HEK293 (cell line): ENCODE measurements around the gene TPD52L1.

Experiments
- CTCF ChIA-PET: fragments of 350-600 bp; formaldehyde crosslinking; extraction: SDS; loops from one replicate; lab custom pipeline; 2021; ENCODE audit warnings: antibody characterized with exemption; lab: Yijun Ruan, JAX
- POLR2A ChIA-PET: fragments of 300-600 bp; formaldehyde crosslinking; extraction: SDS; loops from one replicate; lab custom pipeline; 2020; ENCODE audit warnings: antibody characterized with exemption, inconsistent platforms; lab: Yijun Ruan, JAX
- H3K27ac ChIP-seq: fragments of 200-500 bp; sonication (Bioruptor generic); 2 replicates; pipeline ENCODE4 v1.5.1; 2014; ENCODE audit warnings: low read depth, low read length, control low read depth, inconsistent platforms; ENCODE audit errors: extremely low read depth
- H3K36me3 ChIP-seq, 2 experiments: fragments of 200-500 bp in 1 of 2; sonication (Bioruptor generic) in 1 of 2; 1 replicate in 1 of 2; 2 replicates in 1 of 2; pipeline ENCODE4 v1.5.1; 2014 to 2017; ENCODE audit warnings: inconsistent platforms in 2 of 2, low read length in 2 of 2; ENCODE audit not compliant: control insufficient read depth in 2 of 2, insufficient read depth in 1 of 2
- H3K4me1 ChIP-seq: fragments of 200-500 bp; sonication (Bioruptor generic); 2 replicates; pipeline ENCODE4 v1.5.1; 2014; ENCODE audit warnings: mild to moderate bottlenecking, low read length, inconsistent platforms; ENCODE audit not compliant: control insufficient read depth, insufficient read depth
- H3K4me3 ChIP-seq: 2 replicates; pipeline ENCODE4 v1.5.1; 2011; ENCODE audit warnings: low read depth, mild to moderate bottlenecking, control low read depth, low read length, moderate library complexity
- H3K9me3 ChIP-seq: fragments of 200-500 bp; sonication (Bioruptor generic); 2 replicates; pipeline ENCODE4 v1.5.1; 2014; ENCODE audit warnings: low read depth, low read length, inconsistent platforms; ENCODE audit not compliant: control insufficient read depth, insufficient read depth
- OSR2 ChIP-seq: fragments of 450-650 bp; formaldehyde crosslinking; IDR thresholded peaks from 2 replicates; pipeline ENCODE4 v1.5.1; 2016; ENCODE audit warnings: missing biosample characterization, missing genetic modification characterization
- PRDM1 ChIP-seq: fragments of 450-650 bp; formaldehyde crosslinking; IDR thresholded peaks from 2 replicates; pipeline ENCODE4; 2016; ENCODE audit warnings: missing biosample characterization, missing genetic modification characterization
- SP2 ChIP-seq: fragments of 450-650 bp; formaldehyde crosslinking; IDR thresholded peaks from 2 replicates; pipeline ENCODE4 v1.5.1; 2016; ENCODE audit warnings: missing biosample characterization, missing genetic modification characterization
- SP7 ChIP-seq: fragments of 450-650 bp; formaldehyde crosslinking; IDR thresholded peaks from 2 replicates; pipeline ENCODE4 v1.5.1; 2016; ENCODE audit warnings: missing biosample characterization, missing genetic modification characterization
- YY1 ChIP-seq: fragments of 450-650 bp; formaldehyde crosslinking; IDR thresholded peaks from 2 replicates; pipeline ENCODE4 v1.5.1; 2018; ENCODE audit warnings: missing biosample characterization, missing genetic modification characterization
- ZEB2 ChIP-seq: fragments of 450-650 bp; formaldehyde crosslinking; IDR thresholded peaks from 2 replicates; pipeline ENCODE4 v1.5.1; 2016; ENCODE audit warnings: missing biosample characterization, missing genetic modification characterization
- ZFP69B ChIP-seq: fragments of 450-650 bp; formaldehyde crosslinking; IDR thresholded peaks from 2 replicates; pipeline ENCODE4 v1.5.1; 2016; ENCODE audit warnings: missing biosample characterization, missing genetic modification characterization
- ZNF169 ChIP-seq: fragments of 450-650 bp; formaldehyde crosslinking; IDR thresholded peaks from 2 replicates; pipeline ENCODE4 v1.5.1; 2016; ENCODE audit warnings: missing biosample characterization, missing genetic modification characterization
- ZNF174 ChIP-seq: fragments of 450-650 bp; formaldehyde crosslinking; IDR thresholded peaks from 2 replicates; pipeline ENCODE4 v1.5.0; 2017; ENCODE audit warnings: missing biosample characterization, mild to moderate bottlenecking, missing genetic modification characterization
- ZNF2 ChIP-seq: fragments of 450-650 bp; formaldehyde crosslinking; IDR thresholded peaks from 2 replicates; pipeline ENCODE4 v1.5.1; 2016; ENCODE audit warnings: missing biosample characterization, missing genetic modification characterization
- ZNF202 ChIP-seq: fragments of 450-650 bp; formaldehyde crosslinking; IDR thresholded peaks from 2 replicates; pipeline ENCODE4 v1.5.1; 2016; ENCODE audit warnings: missing biosample characterization, missing genetic modification characterization, borderline replicate concordance
- ZNF266 ChIP-seq: fragments of 450-650 bp; formaldehyde crosslinking; IDR thresholded peaks from 2 replicates; pipeline ENCODE4 v1.5.1; 2016; ENCODE audit warnings: missing biosample characterization, missing genetic modification characterization, low read depth
- ZNF311 ChIP-seq: fragments of 450-650 bp; formaldehyde crosslinking; IDR thresholded peaks from 2 replicates; pipeline ENCODE4 v1.5.1; 2017; ENCODE audit warnings: missing biosample characterization, missing genetic modification characterization, borderline replicate concordance
- ZNF350 ChIP-seq: fragments of 450-650 bp; formaldehyde crosslinking; IDR thresholded peaks from 2 replicates; pipeline ENCODE4 v1.5.0; 2017; ENCODE audit warnings: missing biosample characterization, mild to moderate bottlenecking, missing genetic modification characterization
- ZNF549 ChIP-seq: fragments of 450-650 bp; IDR thresholded peaks from 2 replicates; pipeline ENCODE4 v1.5.1; 2018; ENCODE audit warnings: missing biosample characterization, missing genetic modification characterization, mild to moderate bottlenecking, inconsistent platforms, moderate library complexity
- ZNF623 ChIP-seq: fragments of 450-650 bp; formaldehyde crosslinking; IDR thresholded peaks from 2 replicates; pipeline ENCODE4 v1.5.1; 2016; ENCODE audit warnings: missing biosample characterization, missing genetic modification characterization
- ZNF654 ChIP-seq: fragments of 450-650 bp; formaldehyde crosslinking; IDR thresholded peaks from 2 replicates; pipeline ENCODE4 v1.5.1; 2016; ENCODE audit warnings: low read depth, missing biosample characterization, missing genetic modification characterization
- ZNF747 ChIP-seq: fragments of 450-650 bp; formaldehyde crosslinking; IDR thresholded peaks from 2 replicates; pipeline ENCODE4 v1.5.1; 2016; ENCODE audit warnings: missing biosample characterization, missing genetic modification characterization
- ZSCAN23 ChIP-seq: fragments of 450-650 bp; formaldehyde crosslinking; IDR thresholded peaks from 2 replicates; pipeline ENCODE4 v1.5.1; 2016; ENCODE audit warnings: missing biosample characterization, missing genetic modification characterization
- TF ChIP-seq, protein P1 (sequence below): fragments of 450-650 bp; formaldehyde crosslinking; IDR thresholded peaks from 2 replicates; pipeline ENCODE4 v1.5.1; 2017; ENCODE audit warnings: missing biosample characterization, missing genetic modification characterization
- TF ChIP-seq, protein P2 (sequence below): fragments of 450-650 bp; formaldehyde crosslinking; IDR thresholded peaks from 2 replicates; pipeline ENCODE4 v1.5.1; 2017; ENCODE audit warnings: missing biosample characterization, mild to moderate bottlenecking, missing genetic modification characterization, moderate library complexity
- TF ChIP-seq, protein P3 (sequence below): fragments of 450-650 bp; formaldehyde crosslinking; conservative IDR thresholded peaks from 2 replicates; pipeline ENCODE4 v1.5.1; 2016; ENCODE audit warnings: low read depth, missing biosample characterization, missing genetic modification characterization

The TPD52L1 gene

DNA sequence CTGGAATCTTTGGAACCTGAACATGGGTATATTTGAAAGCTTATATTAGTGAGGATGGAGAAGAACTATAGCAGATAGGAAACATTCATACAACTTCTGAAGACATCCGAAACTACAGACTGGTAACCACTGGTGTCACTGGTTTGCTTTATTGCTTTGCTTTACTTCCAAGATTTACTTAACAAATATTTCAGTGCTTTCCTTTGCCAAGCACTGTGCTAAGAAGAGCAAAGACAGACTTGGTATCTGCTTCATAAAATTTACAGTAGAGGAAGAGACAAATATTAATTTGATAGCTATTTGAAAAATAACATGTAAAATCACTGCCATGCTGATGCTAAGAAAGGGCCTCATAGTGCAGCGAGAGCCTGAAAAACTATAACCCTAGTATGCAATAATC is 1.8 kb downstream of the TPD52L1 start (continued):
- TF ChIP-seq ZNF350 (tag by site-specific recombination) (no peak), ZNF549 (tag by site-specific recombination) (no peak), ZNF623 (tag by site-specific recombination) (no peak), SP7 (no peak)

DNA sequence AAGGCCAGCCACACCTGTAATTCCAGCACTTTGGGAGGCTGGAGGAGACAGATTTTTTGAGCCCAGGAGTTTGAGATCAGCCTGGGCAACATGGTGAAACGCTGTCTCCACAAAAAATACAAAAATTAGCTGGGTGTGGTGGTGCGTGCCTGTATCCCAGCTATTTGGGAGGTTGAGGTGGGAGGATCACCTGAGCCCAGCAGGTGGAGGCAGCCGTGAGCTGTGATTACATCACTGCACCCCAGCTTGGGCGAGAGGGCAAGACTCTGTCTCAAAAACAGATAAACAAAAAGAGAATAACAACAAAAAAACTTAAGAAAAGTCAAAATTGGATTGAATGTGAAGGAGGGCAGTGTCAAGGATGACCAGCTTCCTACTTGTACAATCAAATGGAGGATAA is 2.9 kb downstream of the TPD52L1 start:
- no peaks in the 10 kb centered on the region for H3K4me1 ChIP-seq
- H3K9me3 ChIP-seq = no peaks in the 10 kb centered on the region
- no peak overlapping the region for H3K27ac ChIP-seq
- H3K4me3 ChIP-seq = no peak overlapping the region
- POLR2A ChIA-PET = interaction anchor here (0.7 kb wide), 2 partner anchors 9 to 634 kb away, joined by 3 to 8 read pairs; partner anchors contain the start of gene NCOA7
- CTCF ChIA-PET = interaction anchor here (0.5 to 2.3 kb wide), 4 partner anchors 11 to 26 kb away, joined by 3 to 10 read pairs (median 4); no protein-coding TSS in a partner anchor
- H3K36me3 ChIP-seq = peaks cover 0 to 10% of the 10 kb centered on the region in 2 experiments; a peak in 1 of 3 replicates
- TF ChIP-seq ZNF623 (tag by site-specific recombination) = no peak
- no peak for TF ChIP-seq YY1 (tag by site-specific recombination)
- no peak for TF ChIP-seq ZNF169 (tag by site-specific recombination)
- no peak for TF ChIP-seq OSR2 (tag by site-specific recombination)
- TF ChIP-seq SP7 = no peak
- no peak for TF ChIP-seq ZNF311 (tag by site-specific recombination)
- no peak for TF ChIP-seq ZNF266 (tag by site-specific recombination)
- TF ChIP-seq ZFP69B = no peak
- no peak for TF ChIP-seq ZNF747

DNA sequence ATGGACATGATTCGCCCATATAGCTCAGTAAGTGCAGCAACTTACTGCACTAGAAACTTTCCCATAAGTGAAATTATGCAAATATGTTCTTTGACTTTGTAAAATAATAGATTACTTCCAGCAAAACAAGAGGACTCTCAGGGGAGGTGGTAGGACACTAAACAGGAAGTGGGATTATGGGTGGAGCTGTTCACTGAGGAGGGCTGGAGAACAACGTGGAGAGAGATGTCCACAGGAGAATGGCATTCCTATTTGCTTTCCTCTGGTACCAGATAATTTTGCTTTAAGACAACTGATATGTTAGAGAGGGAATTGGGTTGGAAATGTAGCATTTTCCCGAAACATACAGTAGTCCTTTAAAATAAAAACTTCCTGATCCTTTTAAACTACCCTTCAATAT is 3.7 kb downstream of the TPD52L1 start:
- ChIA-PET CTCF (interaction anchor here (0.8 to 1.3 kb wide), 2 partner anchors 8 to 27 kb away, joined by 3 to 5 read pairs; no protein-coding TSS in a partner anchor), POLR2A (no interaction called here)
- no peak overlapping the region for H3K27ac ChIP-seq
- H3K4me3 ChIP-seq = no peak overlapping the region
- TF ChIP-seq ZSCAN23 = no peak
- no peak for TF ChIP-seq ZNF654 (tag by site-specific recombination)
- TF ChIP-seq PRDM1 (tag by site-specific recombination) = peak; percentile 27; the same call in 1 of the 2 replicates
- TF ChIP-seq, protein P1, sequence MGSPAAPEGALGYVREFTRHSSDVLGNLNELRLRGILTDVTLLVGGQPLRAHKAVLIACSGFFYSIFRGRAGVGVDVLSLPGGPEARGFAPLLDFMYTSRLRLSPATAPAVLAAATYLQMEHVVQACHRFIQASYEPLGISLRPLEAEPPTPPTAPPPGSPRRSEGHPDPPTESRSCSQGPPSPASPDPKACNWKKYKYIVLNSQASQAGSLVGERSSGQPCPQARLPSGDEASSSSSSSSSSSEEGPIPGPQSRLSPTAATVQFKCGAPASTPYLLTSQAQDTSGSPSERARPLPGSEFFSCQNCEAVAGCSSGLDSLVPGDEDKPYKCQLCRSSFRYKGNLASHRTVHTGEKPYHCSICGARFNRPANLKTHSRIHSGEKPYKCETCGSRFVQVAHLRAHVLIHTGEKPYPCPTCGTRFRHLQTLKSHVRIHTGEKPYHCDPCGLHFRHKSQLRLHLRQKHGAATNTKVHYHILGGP (tag by site-specific recombination) = no peak
- no peak for TF ChIP-seq ZNF202 (tag by site-specific recombination)
- TF ChIP-seq ZNF2 (tag by site-specific recombination) = no peak
- no peaks in the 10 kb centered on the region for H3K9me3 ChIP-seq
- no peaks in the 10 kb centered on the region for H3K4me1 ChIP-seq
- peaks cover 0 to 10% of the 10 kb centered on the region in 2 experiments; a peak in 1 of 3 replicates for H3K36me3 ChIP-seq

DNA sequence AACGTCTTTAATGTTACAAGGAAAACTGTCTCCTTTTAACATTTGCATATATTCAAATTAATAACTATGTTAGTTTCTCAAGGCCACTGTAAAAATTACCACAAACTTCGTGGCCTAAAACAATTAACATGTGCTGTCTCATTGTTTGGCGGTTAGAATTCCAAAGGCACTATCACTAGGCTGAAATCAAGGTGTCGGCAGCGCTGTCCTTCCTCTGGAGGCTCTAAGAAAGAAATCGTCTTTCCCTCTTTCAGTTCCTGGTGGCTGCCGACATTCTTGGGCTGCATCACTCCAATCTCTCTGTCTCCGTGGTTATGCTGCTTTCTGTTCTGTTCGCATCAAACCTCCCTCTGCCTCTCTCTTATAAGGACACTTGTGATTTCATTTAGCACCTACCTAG is 4.2 kb downstream of the TPD52L1 start:
- H3K4me1 ChIP-seq = no peaks in the 10 kb centered on the region
- H3K4me3 ChIP-seq = no peak overlapping the region
- POLR2A ChIA-PET = no interaction called here
- no peaks in the 10 kb centered on the region for H3K9me3 ChIP-seq
- H3K36me3 ChIP-seq = peaks cover 0 to 10% of the 10 kb centered on the region in 2 experiments; a peak in 1 of 3 replicates
- CTCF ChIA-PET = interaction anchor here (0.8 kb wide), 1 partner anchor 8 kb away, joined by 5 read pairs; no protein-coding TSS in a partner anchor
- no peak overlapping the region for H3K27ac ChIP-seq
- TF ChIP-seq ZNF174 = no peak
- TF ChIP-seq, protein P2, sequence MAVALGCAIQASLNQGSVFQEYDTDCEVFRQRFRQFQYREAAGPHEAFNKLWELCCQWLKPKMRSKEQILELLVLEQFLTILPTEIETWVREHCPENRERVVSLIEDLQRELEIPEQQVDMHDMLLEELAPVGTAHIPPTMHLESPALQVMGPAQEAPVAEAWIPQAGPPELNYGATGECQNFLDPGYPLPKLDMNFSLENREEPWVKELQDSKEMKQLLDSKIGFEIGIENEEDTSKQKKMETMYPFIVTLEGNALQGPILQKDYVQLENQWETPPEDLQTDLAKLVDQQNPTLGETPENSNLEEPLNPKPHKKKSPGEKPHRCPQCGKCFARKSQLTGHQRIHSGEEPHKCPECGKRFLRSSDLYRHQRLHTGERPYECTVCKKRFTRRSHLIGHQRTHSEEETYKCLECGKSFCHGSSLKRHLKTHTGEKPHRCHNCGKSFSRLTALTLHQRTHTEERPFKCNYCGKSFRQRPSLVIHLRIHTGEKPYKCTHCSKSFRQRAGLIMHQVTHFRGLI (tag by site-specific recombination) = no peak
- no peak for TF ChIP-seq ZEB2 (tag by site-specific recombination)
- TF ChIP-seq SP2 (tag by site-specific recombination) = no peak
- TF ChIP-seq, protein P3, sequence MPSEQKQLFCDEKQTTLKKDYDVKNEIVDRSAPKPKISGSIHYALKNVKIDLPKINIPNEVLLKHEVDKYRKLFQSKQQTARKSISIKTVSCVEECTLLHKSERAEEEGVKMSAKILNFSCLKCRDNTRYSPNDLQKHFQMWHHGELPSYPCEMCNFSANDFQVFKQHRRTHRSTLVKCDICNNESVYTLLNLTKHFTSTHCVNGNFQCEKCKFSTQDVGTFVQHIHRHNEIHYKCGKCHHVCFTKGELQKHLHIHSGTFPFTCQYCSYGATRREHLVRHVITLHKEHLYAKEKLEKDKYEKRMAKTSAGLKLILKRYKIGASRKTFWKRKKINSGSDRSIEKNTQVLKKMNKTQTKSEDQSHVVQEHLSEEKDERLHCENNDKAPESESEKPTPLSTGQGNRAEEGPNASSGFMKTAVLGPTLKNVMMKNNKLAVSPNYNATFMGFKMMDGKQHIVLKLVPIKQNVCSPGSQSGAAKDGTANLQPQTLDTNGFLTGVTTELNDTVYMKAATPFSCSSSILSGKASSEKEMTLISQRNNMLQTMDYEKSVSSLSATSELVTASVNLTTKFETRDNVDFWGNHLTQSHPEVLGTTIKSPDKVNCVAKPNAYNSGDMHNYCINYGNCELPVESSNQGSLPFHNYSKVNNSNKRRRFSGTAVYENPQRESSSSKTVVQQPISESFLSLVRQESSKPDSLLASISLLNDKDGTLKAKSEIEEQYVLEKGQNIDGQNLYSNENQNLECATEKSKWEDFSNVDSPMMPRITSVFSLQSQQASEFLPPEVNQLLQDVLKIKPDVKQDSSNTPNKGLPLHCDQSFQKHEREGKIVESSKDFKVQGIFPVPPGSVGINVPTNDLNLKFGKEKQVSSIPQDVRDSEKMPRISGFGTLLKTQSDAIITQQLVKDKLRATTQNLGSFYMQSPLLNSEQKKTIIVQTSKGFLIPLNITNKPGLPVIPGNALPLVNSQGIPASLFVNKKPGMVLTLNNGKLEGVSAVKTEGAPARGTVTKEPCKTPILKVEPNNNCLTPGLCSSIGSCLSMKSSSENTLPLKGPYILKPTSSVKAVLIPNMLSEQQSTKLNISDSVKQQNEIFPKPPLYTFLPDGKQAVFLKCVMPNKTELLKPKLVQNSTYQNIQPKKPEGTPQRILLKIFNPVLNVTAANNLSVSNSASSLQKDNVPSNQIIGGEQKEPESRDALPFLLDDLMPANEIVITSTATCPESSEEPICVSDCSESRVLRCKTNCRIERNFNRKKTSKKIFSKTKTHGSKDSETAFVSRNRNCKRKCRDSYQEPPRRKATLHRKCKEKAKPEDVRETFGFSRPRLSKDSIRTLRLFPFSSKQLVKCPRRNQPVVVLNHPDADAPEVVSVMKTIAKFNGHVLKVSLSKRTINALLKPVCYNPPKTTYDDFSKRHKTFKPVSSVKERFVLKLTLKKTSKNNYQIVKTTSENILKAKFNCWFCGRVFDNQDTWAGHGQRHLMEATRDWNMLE (tag by site-specific recombination) = no peak
- TF ChIP-seq ZNF654 (tag by site-specific recombination) = no peak
